ENCODE results near the gene TMEM31.

The TMEM31 gene, protein sequence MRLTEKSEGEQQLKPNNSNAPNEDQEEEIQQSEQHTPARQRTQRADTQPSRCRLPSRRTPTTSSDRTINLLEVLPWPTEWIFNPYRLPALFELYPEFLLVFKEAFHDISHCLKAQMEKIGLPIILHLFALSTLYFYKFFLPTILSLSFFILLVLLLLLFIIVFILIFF

DNA sequence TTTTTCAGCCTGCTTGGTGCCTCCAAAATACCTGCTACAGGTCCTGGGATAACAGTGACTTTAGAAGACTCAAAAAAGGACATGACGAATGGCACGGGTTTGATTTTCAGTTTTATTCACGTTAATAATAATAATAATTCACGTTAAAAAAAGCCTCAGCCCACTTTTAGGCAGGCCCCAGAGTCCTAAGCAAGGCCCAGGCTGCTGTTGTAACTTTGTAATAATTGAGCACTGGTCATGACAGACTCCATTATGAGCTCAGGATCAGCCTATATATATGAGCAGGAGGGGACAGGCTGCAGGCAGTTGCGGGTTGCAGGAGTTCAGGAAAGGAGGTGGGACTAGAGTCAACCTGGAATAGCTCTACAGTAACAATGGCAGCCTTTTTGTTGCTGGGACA lies at the start of gene TMEM31:
Gene TMEM31 (plus strand): TSS at position 301 of the 400 bp plus-strand sequence. CDS start 1,350 bp downstream, outside the sequence.
- DNase-seq (ENCODE audit: low spot score) = no peak

DNA sequence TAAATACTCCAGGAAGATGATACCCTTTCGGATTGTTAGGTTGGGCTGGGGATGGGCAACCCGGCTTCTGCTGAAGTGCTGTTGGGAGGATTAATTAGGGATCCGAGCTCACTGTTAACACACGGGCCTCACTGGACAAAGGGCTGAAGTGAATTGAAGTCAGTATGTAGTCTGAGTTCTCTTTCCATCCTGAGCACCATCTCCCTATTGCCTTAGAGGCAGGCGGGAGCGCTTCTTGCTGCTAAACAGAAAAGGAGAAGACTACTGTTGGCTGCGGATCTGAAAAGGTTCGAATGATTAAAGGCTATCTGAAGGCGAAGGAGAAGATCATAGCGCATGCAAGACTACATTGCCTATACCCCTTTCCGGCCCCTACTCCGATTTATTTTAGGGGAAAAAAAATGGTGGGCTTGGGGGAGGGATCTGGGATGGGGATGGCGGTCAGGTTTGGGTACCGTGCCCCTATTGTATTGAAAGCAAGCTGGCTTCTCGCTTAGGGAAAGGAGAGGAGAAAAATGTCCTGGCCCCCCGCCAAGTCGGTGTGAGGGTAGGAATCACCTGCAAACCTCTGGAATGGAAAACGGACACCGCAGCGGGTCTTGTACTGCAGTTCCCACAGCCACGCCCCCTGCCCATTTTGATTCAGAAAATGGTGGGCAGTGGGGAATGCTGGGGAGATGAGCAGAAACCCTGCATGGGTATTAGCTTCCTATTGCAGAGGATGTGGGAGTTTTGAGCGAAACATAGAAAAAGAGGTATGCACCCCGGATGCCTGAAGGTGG lies 46.5 kb upstream of the TMEM31 start:
- DNase-seq (ENCODE audit: low spot score) = no peak

DNA sequence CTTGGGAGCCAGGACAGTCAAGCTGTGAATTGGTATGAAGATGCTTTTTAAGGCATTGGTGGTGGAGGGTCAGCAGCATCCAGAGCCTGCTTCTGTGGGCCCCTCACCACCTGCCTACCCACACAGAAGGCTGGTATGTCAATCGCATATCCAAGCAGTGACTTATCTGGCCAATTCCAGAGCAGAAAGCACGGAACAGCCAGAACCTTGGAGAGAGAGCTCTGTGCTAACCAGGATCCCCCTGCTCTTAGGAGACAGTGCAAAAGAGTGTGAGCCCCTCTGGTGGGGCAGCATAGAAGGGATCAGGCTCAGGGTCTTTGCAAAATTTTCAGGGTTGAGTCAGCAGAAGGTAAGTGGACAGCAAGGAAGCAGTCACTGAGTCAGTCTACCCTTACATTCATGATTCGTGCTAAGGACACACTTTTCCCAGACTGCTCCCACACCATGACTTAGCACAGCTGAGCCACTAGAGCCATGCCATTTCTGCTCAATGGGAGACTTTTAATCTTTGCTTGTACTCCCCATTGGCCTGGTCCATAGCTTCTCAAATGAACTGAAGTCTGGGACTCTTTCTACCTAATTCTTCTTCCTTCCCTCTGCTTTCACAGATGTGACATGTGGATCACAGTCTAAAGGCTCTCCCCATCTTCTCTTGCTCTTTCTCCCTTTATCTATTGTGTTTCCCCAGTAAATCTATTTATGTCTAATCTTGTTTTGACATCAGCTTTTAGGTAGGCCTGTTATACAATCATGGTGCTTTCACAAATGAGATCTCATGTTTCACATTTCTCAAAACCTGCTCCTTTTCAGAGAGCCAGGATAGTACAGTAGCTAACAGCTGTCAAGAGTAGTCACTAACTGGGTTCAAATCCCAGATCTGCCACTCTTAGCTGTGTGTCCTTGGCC lies 44.3 kb upstream of the TMEM31 start:
- no peak for DNase-seq (ENCODE audit: low spot score)

GRCh38 chrX:103669745-103670144 lies 41.0 kb upstream of the TMEM31 start:
- DNase-seq (ENCODE audit: low spot score) = no peak

DNA sequence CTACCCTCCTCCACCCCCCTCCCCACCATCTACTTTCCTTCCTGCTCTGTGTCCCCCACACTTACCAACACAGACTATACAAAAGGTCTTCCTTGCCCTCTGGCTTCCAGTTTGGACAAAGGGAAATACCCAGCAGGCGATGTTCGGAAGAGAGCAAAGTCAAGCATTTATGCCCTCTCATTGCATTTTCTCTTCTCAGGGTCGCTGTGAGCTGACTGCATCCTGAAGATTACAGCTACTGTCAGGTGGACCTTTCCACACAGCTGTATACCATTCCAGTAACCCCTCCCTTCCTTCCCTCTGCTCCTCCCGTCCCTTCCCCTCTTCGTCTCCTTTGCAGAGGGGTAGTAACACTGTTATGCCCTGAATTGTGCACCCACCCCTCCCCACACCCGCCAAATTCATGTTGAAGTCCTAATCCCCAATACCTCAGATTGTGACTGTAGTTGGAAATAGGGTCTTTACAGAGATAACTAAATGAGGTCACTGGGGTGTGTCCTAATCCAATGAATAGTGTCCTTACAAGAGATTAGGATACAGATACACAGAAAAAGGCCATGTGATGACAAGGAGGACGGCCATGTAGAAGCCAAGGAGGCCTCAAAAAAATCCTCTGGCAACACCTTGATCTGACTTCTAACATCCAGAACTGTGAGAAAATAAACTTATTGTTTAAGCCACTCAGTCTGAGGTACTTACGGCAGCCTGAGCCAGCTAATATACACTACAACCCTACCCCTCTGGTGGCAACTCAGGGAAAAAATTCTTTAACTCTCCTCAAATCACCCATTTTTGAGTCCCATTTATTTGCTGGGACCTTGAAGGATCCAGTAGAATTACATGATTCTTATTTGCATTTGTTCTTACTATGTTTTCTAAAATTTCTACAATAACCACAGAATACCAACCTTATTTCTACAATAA lies 35.9 kb upstream of the TMEM31 start:
- DNase-seq (ENCODE audit: low spot score) = no peak

DNA sequence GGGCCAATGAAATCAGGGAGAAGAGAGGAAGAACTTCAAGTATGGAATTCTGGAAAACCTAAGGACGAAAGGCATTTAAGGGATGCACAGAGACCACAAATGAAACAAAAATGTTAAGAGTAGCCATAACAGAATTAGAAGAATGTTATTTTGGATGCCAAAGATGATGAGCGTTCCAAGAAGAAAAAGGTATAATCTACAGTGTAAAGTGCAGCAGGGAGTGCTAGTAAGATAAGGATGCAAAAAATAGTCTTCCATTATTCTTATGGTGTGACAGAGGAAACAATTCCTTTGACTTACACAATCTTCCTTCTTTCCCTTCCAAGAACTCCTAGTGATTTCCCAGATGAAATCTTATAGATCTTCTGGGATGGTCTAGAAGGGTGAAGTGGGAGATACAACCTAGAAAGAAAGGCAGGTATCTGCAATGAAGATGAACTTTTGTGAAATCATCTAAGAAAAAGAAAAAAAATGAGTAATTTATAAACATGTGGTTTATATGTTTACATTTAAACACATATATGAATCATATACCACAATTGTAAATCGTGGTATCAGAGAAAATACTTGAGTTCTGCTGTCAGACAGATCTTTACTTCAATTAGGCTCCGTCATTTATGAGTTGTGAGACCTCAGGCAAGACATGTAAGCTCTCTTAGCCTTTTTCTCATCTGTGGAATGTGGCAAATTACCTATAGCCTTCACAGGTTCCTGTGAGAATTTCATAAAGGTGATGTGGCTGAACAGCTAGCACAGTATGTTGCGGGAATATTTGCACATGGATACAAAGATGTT lies 32.3 kb upstream of the TMEM31 start:
- DNase-seq (ENCODE audit: low spot score) = no peak

DNA sequence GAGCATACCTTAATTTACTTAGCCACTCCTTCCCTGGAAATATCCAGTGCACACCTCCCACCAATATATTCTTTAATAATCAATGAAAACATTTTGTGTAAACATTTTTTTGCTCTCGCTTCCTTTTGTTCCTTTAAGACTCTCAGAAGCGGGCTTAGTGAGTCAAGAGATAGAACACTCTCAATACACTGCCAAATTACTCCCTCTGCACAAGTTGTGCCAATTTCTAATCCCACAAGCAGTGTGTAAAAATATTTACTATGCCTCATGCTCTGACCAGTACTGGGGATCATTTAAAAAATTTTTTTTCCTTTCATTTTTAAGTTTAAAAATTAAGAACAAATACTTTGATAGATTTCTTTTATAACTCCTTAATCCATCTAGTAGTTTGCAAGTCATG lies 29.3 kb upstream of the TMEM31 start:
- no peak for DNase-seq (ENCODE audit: low spot score)

GRCh38 chrX:103685396-103685795 lies 25.3 kb upstream of the TMEM31 start:
- DNase-seq (ENCODE audit: low spot score) = no peak

DNA sequence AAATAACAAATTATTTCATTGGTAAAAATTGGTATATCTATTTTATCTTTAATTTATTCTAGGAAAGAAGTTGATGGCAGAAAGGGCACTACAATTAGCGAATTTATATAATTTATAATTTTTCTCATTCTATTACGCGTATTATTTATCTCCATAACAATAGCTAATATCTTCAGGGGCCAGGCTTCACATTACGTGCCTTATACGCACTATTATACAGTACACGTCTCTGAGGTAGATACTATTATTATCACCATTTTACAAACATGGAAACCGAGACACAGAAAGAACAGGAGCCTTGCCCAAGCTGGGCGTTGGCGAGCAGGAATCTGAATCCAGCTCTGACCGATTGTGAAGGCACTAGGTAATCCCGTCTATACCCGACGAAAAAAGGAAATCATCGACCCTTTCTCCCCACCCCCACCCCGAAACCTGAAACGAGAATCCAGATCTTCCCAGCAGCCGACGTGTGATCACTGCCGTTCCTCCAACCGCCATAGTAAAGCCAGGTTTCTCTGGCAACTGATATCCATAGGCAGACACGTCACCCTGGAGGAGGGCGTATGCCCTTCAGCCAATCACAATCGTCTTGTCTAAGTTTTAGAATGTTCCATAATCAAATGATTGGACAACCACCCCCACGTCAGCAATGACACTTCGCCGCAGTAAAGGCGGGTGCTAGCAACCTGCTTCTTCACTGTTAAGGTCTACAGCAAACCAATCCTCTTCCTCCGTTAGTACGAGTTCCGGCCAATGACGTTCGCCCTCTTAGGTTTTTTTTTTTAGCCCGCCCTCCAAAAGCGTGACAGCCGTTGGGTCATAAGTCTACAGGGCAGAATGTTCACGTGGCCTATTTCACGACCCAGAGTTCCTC lies 24.3 kb upstream of the TMEM31 start, which contains the start of gene MORF4L2:
Gene MORF4L2 (minus strand): TSS at position 501 of the 874 bp plus-strand sequence. CDS start 9,672 bp downstream, outside the sequence.
- DNase-seq (ENCODE audit: low spot score) = peak; percentile 95

DNA sequence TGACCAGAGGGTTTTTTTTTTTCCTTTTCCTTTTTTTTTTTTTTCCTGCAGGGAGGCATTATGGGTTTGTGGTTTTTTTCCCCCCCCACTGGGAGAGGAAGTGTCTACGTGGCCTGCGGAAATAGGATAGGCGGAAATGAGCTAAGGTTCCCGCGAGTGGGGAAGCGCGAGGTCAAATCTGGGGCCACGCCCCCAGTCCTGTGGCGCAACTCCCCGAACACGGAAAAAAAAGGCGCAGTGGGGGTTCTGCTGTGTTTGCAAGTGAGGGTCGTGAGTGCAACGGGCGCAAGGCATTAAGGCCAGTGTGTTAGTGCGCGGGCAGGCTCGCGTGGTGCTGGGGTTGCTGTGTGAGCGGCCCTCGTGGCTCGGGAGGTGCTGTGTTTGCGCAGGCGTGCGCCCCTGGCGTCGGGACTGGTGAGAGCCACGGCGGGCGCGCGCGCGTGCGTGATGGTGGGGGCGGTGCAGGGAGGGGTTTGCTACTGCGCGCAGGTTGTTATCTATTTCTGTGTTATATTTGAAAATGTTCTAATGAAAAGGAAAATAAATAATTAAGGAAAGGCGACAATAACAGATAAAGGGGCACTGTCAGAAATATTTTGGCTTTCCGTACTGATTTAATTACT lies 23.5 kb upstream of the TMEM31 start:
- peak; percentile 85 for DNase-seq (ENCODE audit: low spot score)

- peak; percentile 85 for DNase-seq (ENCODE audit: low spot score)
These were observed 23.0 kb upstream of the TMEM31 start for GRCh38 chrX:103687696-103688201.

GRCh38 chrX:103688946-103689345 lies 21.8 kb upstream of the TMEM31 start:
- peak; percentile 44 for DNase-seq (ENCODE audit: low spot score)

DNA sequence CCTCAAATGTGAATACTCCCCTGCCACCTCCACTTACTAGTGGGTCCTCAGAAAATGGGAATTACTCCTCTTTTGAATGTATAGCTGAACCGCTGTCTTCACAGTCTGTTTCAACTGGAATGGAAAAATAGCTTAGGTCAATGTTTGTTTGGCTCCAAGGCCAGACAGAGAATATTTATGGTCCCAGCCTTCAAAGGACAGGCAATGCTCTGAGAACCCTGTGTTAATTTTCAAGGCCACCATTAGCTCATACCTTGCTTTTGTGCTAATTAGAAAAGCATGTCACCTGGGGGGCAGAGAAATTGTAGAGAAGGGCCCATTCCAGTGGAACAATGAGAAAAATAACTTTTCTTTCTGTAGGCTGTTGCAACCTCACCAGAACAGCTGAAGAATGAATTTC lies 19.6 kb upstream of the TMEM31 start:
- no peak for DNase-seq (ENCODE audit: low spot score)

- DNase-seq (ENCODE audit: low spot score) = no peak
These were observed 13.0 kb upstream of the TMEM31 start for GRCh38 chrX:103697687-103698086.

DNA sequence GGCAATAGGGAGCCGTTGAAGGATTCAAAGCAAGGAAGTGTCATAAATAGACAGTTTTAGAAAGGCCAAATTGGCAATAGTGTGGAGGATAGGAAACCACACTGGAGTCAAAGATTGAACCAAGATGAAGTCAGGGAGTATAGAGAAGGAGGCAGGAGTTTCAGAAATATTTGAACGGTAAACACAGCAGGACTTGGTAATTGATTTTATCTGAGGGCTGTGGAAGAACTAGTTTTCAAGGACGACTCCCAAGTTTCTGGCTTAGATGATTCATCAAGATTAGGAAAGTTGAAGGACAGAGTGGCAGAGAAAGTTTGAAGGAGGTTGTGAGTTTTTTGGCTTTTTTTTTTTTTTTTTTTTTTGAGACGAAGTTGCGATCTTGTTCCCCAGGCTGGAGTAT lies 11.5 kb upstream of the TMEM31 start:
- DNase-seq (ENCODE audit: low spot score) = no peak

GRCh38 chrX:103704863-103705262 lies 5.8 kb upstream of the TMEM31 start:
- DNase-seq (ENCODE audit: low spot score) = peak; percentile 90

DNA sequence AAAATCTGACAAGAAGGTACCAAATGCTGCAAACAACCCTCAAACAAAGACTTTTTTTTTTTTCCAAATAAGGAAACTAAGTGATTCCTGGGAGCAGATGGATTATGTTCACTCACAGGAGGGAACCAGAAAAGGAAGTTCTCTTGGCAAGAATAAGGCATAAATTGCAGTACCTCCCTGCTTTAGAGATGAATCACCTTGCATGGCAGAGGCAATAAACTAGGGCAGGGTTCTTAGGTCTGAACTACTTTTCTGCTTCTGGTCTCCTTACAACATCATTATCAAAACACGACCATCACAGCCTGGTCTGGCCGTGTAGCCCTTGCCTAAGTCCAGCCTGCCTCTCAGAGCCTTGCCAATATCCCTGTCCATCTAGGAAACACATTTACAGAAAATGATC lies 6.3 kb downstream of the TMEM31 start:
- DNase-seq (ENCODE audit: low spot score) = no peak

DNA sequence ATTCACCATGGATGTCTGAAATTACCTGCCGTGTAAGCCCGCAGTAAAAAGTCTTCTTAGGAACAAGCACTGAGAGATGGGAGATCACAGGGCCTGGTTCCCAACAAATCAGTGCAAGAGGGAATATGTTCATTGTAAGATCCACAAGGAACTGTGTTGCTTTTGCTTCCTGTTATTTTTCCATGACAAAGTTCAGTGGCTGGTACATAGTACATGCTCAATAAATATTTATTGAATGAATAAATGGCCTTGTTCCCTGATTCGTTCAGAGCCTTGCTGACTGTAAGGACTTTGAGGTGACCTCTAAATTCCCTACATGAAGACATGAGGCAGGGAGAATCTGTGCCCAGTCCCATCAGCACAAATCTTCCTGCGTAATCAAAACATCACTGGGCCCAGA lies 7.4 kb downstream of the TMEM31 start:
- no peak for DNase-seq (ENCODE audit: low spot score)

- DNase-seq (ENCODE audit: low spot score) = no peak
These were observed 11.8 kb downstream of the TMEM31 start for GRCh38 chrX:103722505-103722904.
